Caki2 (cell line): ENCODE data around the gene PTPN14. TPM values are rescaled to one million over a fixed set of nuclear protein-coding genes. Genes with fewer than 3 reads are reported as not detected.
"Not testable (repeated sequence)": the region's sequence is repeated elsewhere in the genome, so short reads cannot be mapped to it uniquely, and the experiment has no call there.

Experiments used
- DNase-seq: peaks from one replicate; pipeline ENCODE4 v3.0.0-alpha.2; 2015; ENCODE audit warnings: low read depth
- in situ Hi-C: cut with HindIII; loops from 2 replicates; pipeline ENCODE4 v1.10.0; 2016; ENCODE audit warnings: low sequenced_read_pairs, low pct_unique_long_range_greater_than_20kb, mixed read lengths
- total RNA-seq: library from RNA; depleted of rRNA; stranded (reverse); fragments of >200 nt; shearing (Covaris generic); gene quantifications from 2 replicates; pipeline ENCODE4 v1.2.3, GENCODE V29; 2014; ENCODE audit warnings: low replicate concordance

Gene PTPN14
- total RNA-seq, 1 experiment from 2014 or later = 22.9 TPM

- DNase-seq = no peak
- in situ Hi-C loops = no loop called here
Measured at GRCh38 chr1:214516434-214517326, 34.7 kb downstream of the PTPN14 start.

GRCh38 chr1:214515544-214516433 is 35.6 kb downstream of the PTPN14 start:
- no peak for DNase-seq
- in situ Hi-C loops = no loop called here

GRCh38 chr1:214514819-214515383 is 36.5 kb downstream of the PTPN14 start:
- in situ Hi-C loops = no loop called here
- no peak for DNase-seq

- in situ Hi-C loops = no loop called here
Measured at GRCh38 chr1:214514032-214514818, 37.2 kb downstream of the PTPN14 start.

GRCh38 chr1:214513394-214513793 is 38.0 kb downstream of the PTPN14 start:
- in situ Hi-C loops = no loop called here
- no peak for DNase-seq

More at GRCh38 chr1:214514032-214514818, 37.2 kb downstream of the PTPN14 start:
- DNase-seq = no peak

GRCh38 chr1:214511639-214511998 is 39.8 kb downstream of the PTPN14 start:
- in situ Hi-C loops = no loop called here
- DNase-seq = no peak

- no peak for DNase-seq
- in situ Hi-C loops = no loop called here
Measured at GRCh38 chr1:214510914-214511638, 40.3 kb downstream of the PTPN14 start.

- in situ Hi-C loops = no loop called here
- no peak for DNase-seq
Measured at GRCh38 chr1:214510477-214510876, 40.9 kb downstream of the PTPN14 start.

- in situ Hi-C loops, DNase-seq: not testable (repeated sequence)
Measured at GRCh38 chr1:214509622-214510021, 41.8 kb downstream of the PTPN14 start.

- peak; percentile 87 for DNase-seq
- in situ Hi-C loops = no loop called here
Measured at GRCh38 chr1:214506972-214507431, 44.4 kb downstream of the PTPN14 start.

- in situ Hi-C loops = no loop called here
- DNase-seq = no peak
Measured at GRCh38 chr1:214505134-214505533, 46.3 kb downstream of the PTPN14 start.

- no peak for DNase-seq
- in situ Hi-C loops = no loop called here
Measured at GRCh38 chr1:214504330-214504729, 47.1 kb downstream of the PTPN14 start.

GRCh38 chr1:214503553-214503952 is 47.8 kb downstream of the PTPN14 start:
- no peak for DNase-seq
- in situ Hi-C loops = no loop called here

- DNase-seq = no peak
- in situ Hi-C loops = no loop called here
Measured at GRCh38 chr1:214500340-214501055, 50.9 kb downstream of the PTPN14 start.

- DNase-seq = no peak
- in situ Hi-C loops = no loop called here
Measured at GRCh38 chr1:214499732-214500131, 51.7 kb downstream of the PTPN14 start.

- no peak for DNase-seq
- in situ Hi-C loops = no loop called here
Measured at GRCh38 chr1:214498021-214498420, 53.4 kb downstream of the PTPN14 start.

GRCh38 chr1:214496126-214496525 is 55.3 kb downstream of the PTPN14 start:
- DNase-seq = no peak
- in situ Hi-C loops = no loop called here
